H54 (cell line): ENCODE results near the gene NLGN2.

ENCODE experiments used
- DNase-seq: peaks from one replicate; pipeline ENCODE4 v3.0.0; 2011; ENCODE audit warnings: low spot score, mixed read lengths; ENCODE audit not compliant: insufficient read length
- FAIRE-seq: peaks from 3 replicates; lab custom pipeline; 2011; peaks lifted over from hg19 to GRCh38; lab: Jason Lieb, UNC
- POLR2A ChIP-seq: IDR thresholded peaks from 2 replicates; pipeline ENCODE4 v1.6.1; 2011; ENCODE audit warnings: low read depth, mild to moderate bottlenecking, low read length

NLGN2 gene

GRCh38 chr17:7413346-7413985, 5.8 kb downstream of the NLGN2 start:
- no peak for TF ChIP-seq POLR2A
- FAIRE-seq = peak; percentile 61
- DNase-seq = peak; percentile 95

GRCh38 chr17:7414837-7415236, 7.2 kb downstream of the NLGN2 start:
- FAIRE-seq = no peak
- DNase-seq = no peak
- no peak for TF ChIP-seq POLR2A

DNA sequence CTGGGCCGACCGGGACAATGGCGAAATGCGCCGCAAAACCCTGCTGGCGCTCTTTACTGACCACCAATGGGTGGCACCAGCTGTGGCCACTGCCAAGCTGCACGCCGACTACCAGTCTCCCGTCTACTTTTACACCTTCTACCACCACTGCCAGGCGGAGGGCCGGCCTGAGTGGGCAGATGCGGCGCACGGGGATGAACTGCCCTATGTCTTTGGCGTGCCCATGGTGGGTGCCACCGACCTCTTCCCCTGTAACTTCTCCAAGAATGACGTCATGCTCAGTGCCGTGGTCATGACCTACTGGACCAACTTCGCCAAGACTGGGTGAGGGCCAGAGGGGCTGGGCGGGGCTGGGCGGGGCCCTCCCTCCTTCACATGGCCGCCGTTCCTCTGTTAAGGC, 8.1 kb downstream of the NLGN2 start:
- no peak for FAIRE-seq
- DNase-seq = no peak
- TF ChIP-seq POLR2A = no peak

DNA sequence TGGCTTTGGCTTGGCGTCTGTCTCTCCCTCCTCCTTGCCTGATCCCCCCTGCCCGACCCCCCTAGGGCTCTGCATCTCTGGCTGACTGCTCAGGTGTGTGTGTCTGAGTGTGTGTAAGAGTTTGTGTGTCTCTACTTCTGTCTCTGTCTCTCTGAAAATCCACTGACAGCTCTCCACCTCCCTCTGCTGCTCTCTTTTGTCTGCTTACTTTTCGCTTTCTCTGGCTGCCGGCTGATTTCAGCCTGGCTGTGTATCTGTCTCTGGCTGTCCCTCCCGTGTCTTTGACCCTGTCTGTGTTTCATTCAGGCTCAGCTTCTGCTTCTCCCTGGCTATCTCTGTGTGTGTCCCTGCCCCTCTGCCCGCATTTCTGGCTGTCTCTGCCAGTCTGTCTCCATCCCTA, 8.7 kb downstream of the NLGN2 start:
- FAIRE-seq = no peak
- TF ChIP-seq POLR2A = no peak
- DNase-seq = no peak

GRCh38 chr17:7417056-7417655, 9.5 kb downstream of the NLGN2 start:
- DNase-seq (no peak), FAIRE-seq (no peak)
- TF ChIP-seq POLR2A = no peak

DNA sequence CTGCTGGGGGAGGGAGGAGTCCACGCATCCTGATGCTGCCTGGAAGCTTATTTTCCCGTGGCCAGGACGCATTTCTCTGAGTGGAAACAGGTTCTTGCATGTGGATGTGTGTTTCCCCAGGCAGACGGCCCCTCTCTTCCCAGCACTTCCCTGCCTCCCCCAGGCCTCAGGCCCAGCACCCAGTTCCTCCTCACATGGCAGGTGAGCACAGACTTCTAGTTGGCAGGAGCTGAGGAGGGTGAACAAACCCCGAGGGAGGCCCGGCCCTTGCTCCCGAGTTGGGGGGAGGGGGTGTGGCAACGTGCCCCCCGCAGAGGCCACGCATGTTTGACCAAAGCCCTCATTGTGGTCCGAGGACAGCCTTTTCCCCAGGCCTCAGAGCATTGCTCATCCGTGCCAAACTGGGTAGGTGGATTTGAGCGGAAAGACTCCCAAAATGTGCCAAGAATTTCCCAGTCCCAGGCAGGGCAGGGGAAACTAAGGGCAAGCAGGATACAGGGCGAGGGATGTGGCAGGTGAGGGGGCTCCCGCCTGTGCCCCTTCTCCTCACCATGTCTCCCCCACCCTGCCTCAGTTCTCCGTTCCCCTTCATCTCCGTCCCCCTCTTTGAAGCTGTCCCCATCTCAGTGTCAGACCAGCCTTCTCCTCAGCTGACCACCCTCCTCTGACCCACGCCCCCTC, 11.0 kb downstream of the NLGN2 start:
- FAIRE-seq = no peak
- TF ChIP-seq POLR2A = no peak
- DNase-seq = no peak

DNA sequence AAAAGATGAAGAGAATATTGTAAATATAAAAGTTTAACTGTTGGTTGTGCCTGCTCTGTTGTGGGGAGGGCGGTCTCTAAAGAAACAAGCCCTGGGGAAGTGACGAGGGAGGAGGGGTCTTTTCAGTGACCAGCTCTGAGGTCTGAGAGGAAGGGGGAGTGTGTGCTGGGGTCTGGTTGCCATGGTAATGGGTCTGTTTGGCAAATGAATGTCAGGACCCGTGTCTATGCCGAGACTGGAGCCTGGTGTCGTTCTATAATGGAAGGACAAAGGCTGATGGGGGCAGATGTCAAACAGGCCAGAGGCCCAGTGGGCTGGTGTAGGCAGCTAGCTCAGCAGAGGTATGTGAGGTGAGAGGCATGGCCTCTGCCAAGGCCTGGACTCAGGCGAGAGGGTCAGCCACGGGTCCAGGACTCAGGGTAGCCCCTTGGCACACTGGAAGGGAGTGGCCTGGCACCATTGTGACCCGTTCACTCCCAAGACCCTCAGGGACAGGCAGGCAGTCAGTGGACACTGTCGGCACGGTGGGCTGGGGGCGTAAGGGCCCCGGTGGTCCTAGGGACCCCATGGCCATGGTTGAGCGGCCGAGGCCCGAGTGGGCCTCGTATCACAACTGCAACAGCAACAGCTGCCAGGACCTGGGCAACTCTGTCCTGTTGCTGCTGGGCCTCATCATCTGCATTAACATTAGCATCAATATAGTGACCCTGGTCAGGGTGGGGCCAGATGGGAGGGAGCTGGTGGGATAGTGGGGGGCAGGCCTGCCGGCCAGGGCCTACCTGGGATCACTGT, 12.4 kb downstream of the NLGN2 start, which contains the start of gene SPEM1:
Gene SPEM1 (plus strand): TSS at position 506 of the 792 bp plus-strand sequence. CDS start 61 bp downstream, at position 567.
- FAIRE-seq (no peak), DNase-seq (no peak)
- TF ChIP-seq POLR2A = no peak

GRCh38 chr17:7421186-7421585, 13.5 kb downstream of the NLGN2 start:
- FAIRE-seq (no peak), DNase-seq (no peak)
- no peak for TF ChIP-seq POLR2A

DNA sequence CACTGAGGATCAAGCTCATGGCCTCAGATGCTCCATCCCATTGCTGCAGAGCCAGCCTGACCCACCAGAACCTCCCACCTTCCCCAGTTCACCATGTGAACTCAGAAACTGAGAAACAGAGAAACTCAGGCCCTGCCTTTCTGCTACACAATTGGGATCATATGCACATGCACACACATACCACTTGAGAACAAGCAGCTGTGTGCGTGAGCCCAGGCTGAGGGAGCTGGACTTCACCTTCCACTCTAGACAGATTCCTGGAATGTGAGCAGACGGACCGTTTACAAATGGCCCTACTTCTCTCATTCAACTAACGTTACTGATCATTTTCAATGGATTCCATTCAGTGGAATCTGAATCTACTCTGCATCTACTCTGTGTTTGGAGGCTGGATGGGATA, 16.0 kb downstream of the NLGN2 start:
- DNase-seq (no peak), FAIRE-seq (no peak)
- no peak for TF ChIP-seq POLR2A

- FAIRE-seq (no peak), DNase-seq (no peak)
- no peak for TF ChIP-seq POLR2A
These were observed 17.7 kb downstream of the NLGN2 start, which contains the start of gene SPEM2 for GRCh38 chr17:7425316-7425715. TSS of gene SPEM2 (plus strand) at chr17:7425616. CDS start at chr17:7425689, 73 bp downstream.

DNA sequence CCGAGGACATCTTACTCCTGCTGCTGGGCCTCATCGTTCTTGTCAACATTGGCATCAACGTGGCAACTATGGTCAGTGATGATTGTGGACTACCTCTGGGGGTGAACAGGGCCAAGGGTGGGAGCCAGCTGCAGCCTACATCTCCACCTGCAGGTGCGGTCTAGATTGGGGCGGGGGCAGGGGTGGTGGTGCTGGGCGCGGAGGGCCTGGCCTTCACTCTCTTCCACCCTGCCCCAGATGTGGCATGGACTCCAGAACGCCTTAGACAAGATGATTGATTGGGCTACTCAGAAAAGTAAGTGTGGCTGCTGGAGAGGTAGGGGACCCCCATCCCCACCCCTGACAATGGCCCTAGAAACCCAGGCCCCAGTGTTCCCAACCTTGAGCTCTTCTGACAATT, 18.1 kb downstream of the NLGN2 start:
- no peak for TF ChIP-seq POLR2A
- FAIRE-seq = no peak
- no peak for DNase-seq

DNA sequence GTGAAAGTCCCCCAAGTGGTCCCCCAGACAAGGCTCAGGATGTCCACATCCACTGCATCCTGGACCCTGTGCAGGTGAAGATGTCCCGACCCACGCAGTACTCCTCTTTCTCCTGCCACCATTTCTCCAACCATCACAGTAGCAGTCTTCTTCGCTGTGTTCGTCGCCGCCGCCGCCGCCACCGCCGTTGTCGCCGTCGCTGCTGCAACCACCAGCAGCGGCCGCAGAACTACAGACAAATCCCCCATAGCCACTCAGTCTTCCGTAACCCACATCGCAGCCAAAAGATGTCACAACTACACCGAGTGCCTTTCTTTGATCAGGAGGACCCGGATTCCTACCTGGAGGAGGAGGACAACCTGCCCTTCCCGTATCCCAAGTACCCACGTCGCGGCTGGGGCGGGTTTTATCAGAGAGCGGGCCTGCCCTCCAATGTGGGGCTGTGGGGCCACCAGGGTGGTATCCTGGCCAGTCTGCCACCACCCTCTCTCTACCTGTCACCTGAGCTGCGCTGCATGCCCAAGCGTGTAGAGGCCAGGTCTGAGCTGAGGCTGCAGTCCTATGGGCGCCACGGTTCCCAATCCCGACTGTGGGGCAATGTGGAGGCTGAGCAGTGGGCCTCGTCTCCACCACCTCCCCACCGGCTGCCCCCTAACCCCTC, 18.7 kb downstream of the NLGN2 start:
- no peak for FAIRE-seq
- DNase-seq = no peak
- TF ChIP-seq POLR2A = no peak

- DNase-seq (no peak), FAIRE-seq (no peak)
These were observed 19.3 kb downstream of the NLGN2 start for GRCh38 chr17:7426896-7427489.

More at GRCh38 chr17:7426896-7427489, 19.3 kb downstream of the NLGN2 start:
- no peak for TF ChIP-seq POLR2A
